Suprapubic skin (tissue), 4 donors: ENCODE results near the gene PKD2L1. TPM values are rescaled to one million over a fixed set of nuclear protein-coding genes. Genes with fewer than 3 reads are reported as not detected.
A peak's percentile ranks its signal among the peaks of the same experiment; 100 is the strongest.

Experiments
- DNase-seq, 2 donors: peaks; one replicate each; pipeline ENCODE4 v3.0.0-alpha.2; 2019; ENCODE audit warnings: low spot score in 2 of 2
- H3K27ac ChIP-seq: fragments of 200-600 bp; sonication (generic); one replicate; pipeline ENCODE4 v1.5.1; 2019
- H3K27me3 ChIP-seq: fragments of 200-600 bp; sonication (generic); one replicate; pipeline ENCODE4 v1.5.1; 2019
- H3K36me3 ChIP-seq: fragments of 200-600 bp; sonication (generic); one replicate; pipeline ENCODE4 v1.5.1; 2019
- H3K4me1 ChIP-seq: fragments of 200-600 bp; sonication (generic); one replicate; pipeline ENCODE4 v1.5.1; 2019
- H3K4me3 ChIP-seq: fragments of 200-600 bp; sonication (generic); one replicate; pipeline ENCODE4 v1.5.1; 2019; ENCODE audit warnings: mild to moderate bottlenecking
- H3K9me3 ChIP-seq: fragments of 200-600 bp; sonication (generic); one replicate; pipeline ENCODE4 v1.5.1; 2019
- CTCF ChIP-seq, 2 donors: fragments of 200-600 bp in 1 of 2; fragments of 450-650 bp in 1 of 2; sonication (generic) in 1 of 2; IDR thresholded peaks; one replicate each; pipeline ENCODE4 v1.5.1; 2016 to 2019; ENCODE audit warnings: antibody characterized with exemption in 2 of 2, mild to moderate bottlenecking in 1 of 2, moderate library complexity in 1 of 2
- EP300 ChIP-seq: sonication (generic); formaldehyde crosslinking; IDR thresholded peaks from one replicate; pipeline ENCODE4 v1.6.1; 2017; ENCODE audit warnings: antibody characterized with exemption
- POLR2A ChIP-seq, 2 donors: fragments of 450-650 bp; IDR thresholded peaks; one replicate each; pipeline ENCODE4 v1.6.1; 2017; ENCODE audit warnings: antibody characterized with exemption in 2 of 2, mild to moderate bottlenecking in 2 of 2, moderate library complexity in 2 of 2
- POLR2AphosphoS5 ChIP-seq, 3 donors: sonication (generic); formaldehyde crosslinking; IDR thresholded peaks; one replicate each; pipeline ENCODE4 v1.6.1; 2017; ENCODE audit warnings: antibody characterized with exemption in 3 of 3
- WGBS: methylation state at CpG from one replicate; pipeline ENCODE4 v1.1.5; 2018; 5-methylcytosine and 5-hydroxymethylcytosine counted together
- total RNA-seq, 4 donors: library from RNA; depleted of rRNA; stranded (reverse); fragments of >200 nt; gene quantifications; one replicate each; pipeline ENCODE4 v1.1.0, GENCODE V29; 2016

The PKD2L1 gene
- total RNA-seq, 4 donors from 2014 or later = not detected

GRCh38 chr10:100348389-100348927 is 18.4 kb upstream of the PKD2L1 start:
- DNase-seq = no peak
- peaks cover 37% of the 10 kb centered on the region for H3K4me1 ChIP-seq
- no peak for TF ChIP-seq EP300
- TF ChIP-seq CTCF (IDR thresholded peaks at IDR 0.05) = no peak
- TF ChIP-seq POLR2AphosphoS5 (IDR thresholded peaks at IDR 0.05) = no peak
- no peak for TF ChIP-seq POLR2A (IDR thresholded peaks at IDR 0.05)
- WGBS = 87% methylated on average over 3 of the region's 3 CpGs
- H3K36me3 ChIP-seq = peaks cover 6% of the 10 kb centered on the region
- H3K4me3 ChIP-seq = peak overlapping the region; percentile 75
- H3K27me3 ChIP-seq = peaks cover 15% of the 10 kb centered on the region
- no peak overlapping the region for H3K27ac ChIP-seq
- no peaks in the 10 kb centered on the region for H3K9me3 ChIP-seq

- H3K4me3 ChIP-seq = peak overlapping the region; percentile 75
- 19% methylated on average over 32 of the region's 32 CpGs for WGBS
- H3K36me3 ChIP-seq = peaks cover 3% of the 10 kb centered on the region
- H3K4me1 ChIP-seq = peaks cover 37% of the 10 kb centered on the region
- no peak for TF ChIP-seq POLR2A (IDR thresholded peaks at IDR 0.05)
- no peak for TF ChIP-seq POLR2AphosphoS5 (IDR thresholded peaks at IDR 0.05)
- TF ChIP-seq EP300 = no peak
- no peak for TF ChIP-seq CTCF (IDR thresholded peaks at IDR 0.05)
- H3K9me3 ChIP-seq = no peaks in the 10 kb centered on the region
- DNase-seq = no peak
- no peak overlapping the region for H3K27ac ChIP-seq
- H3K27me3 ChIP-seq = peaks cover 15% of the 10 kb centered on the region
These were observed 17.7 kb upstream of the PKD2L1 start for GRCh38 chr10:100347568-100348195.

GRCh38 chr10:100346765-100347567 is 16.9 kb upstream of the PKD2L1 start, which contains the start of gene SCD:
SCD (plus strand) TSS chr10:100347233; CDS start chr10:100347505, 272 bp downstream.
- 0% methylated on average over 46 of the region's 73 CpGs for WGBS
- no peaks in the 10 kb centered on the region for H3K9me3 ChIP-seq
- peak within 1 kb of the TSS; percentile 75 for H3K4me3 ChIP-seq
- H3K4me1 ChIP-seq = peaks cover 37% of the 10 kb centered on the region
- H3K27me3 ChIP-seq = peaks cover 15% of the 10 kb centered on the region
- no peaks in the 10 kb centered on the region for H3K36me3 ChIP-seq
- DNase-seq = peak; percentile 77 to 89
- TF ChIP-seq POLR2AphosphoS5 (IDR thresholded peaks at IDR 0.05) (no peak), CTCF (IDR thresholded peaks at IDR 0.05) (no peak)
- peak within 1 kb of the TSS; percentile 59 for H3K27ac ChIP-seq

- no peaks in the 10 kb centered on the region for H3K36me3 ChIP-seq
- peak overlapping the region; percentile 59 for H3K27ac ChIP-seq
- H3K9me3 ChIP-seq = no peaks in the 10 kb centered on the region
- H3K4me1 ChIP-seq = peaks cover 37% of the 10 kb centered on the region
- H3K27me3 ChIP-seq = peaks cover 15% of the 10 kb centered on the region
- DNase-seq = peak in 1 of 2 donors; percentile 84
- WGBS = 0% methylated on average over 9 of the region's 36 CpGs
- H3K4me3 ChIP-seq = peak overlapping the region; percentile 75
- TF ChIP-seq CTCF (IDR thresholded peaks at IDR 0.05) = no peak
- no peak for TF ChIP-seq POLR2AphosphoS5 (IDR thresholded peaks at IDR 0.05)
- TF ChIP-seq POLR2A (IDR thresholded peaks at IDR 0.05) = no peak
- TF ChIP-seq EP300 = no peak
These were observed 16.3 kb upstream of the PKD2L1 start for GRCh38 chr10:100346351-100346764.
